GM19043 (cell line): ENCODE measurements around the gene CCHCR1.
A peak's percentile ranks its signal among the peaks of the same experiment; 100 is the strongest.
"Not testable (repeated sequence)": the region's sequence is repeated elsewhere in the genome, so short reads cannot be mapped to it uniquely, and the experiment has no call there.

Experiments
- ATAC-seq: cut with Tn5 transposase; IDR thresholded peaks from one replicate; pipeline ENCODE4 v1.9.1; 2021; ENCODE audit warnings: low read depth; ENCODE audit not compliant: unreplicated experiment

Gene CCHCR1, protein sequence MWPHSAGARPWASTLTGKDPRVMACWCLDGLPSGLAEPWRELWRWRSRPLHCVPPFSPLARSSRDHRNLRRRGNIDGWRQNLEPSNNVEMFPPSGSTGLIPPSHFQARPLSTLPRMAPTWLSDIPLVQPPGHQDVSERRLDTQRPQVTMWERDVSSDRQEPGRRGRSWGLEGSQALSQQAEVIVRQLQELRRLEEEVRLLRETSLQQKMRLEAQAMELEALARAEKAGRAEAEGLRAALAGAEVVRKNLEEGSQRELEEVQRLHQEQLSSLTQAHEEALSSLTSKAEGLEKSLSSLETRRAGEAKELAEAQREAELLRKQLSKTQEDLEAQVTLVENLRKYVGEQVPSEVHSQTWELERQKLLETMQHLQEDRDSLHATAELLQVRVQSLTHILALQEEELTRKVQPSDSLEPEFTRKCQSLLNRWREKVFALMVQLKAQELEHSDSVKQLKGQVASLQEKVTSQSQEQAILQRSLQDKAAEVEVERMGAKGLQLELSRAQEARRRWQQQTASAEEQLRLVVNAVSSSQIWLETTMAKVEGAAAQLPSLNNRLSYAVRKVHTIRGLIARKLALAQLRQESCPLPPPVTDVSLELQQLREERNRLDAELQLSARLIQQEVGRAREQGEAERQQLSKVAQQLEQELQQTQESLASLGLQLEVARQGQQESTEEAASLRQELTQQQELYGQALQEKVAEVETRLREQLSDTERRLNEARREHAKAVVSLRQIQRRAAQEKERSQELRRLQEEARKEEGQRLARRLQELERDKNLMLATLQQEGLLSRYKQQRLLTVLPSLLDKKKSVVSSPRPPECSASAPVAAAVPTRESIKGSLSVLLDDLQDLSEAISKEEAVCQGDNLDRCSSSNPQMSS

DNA sequence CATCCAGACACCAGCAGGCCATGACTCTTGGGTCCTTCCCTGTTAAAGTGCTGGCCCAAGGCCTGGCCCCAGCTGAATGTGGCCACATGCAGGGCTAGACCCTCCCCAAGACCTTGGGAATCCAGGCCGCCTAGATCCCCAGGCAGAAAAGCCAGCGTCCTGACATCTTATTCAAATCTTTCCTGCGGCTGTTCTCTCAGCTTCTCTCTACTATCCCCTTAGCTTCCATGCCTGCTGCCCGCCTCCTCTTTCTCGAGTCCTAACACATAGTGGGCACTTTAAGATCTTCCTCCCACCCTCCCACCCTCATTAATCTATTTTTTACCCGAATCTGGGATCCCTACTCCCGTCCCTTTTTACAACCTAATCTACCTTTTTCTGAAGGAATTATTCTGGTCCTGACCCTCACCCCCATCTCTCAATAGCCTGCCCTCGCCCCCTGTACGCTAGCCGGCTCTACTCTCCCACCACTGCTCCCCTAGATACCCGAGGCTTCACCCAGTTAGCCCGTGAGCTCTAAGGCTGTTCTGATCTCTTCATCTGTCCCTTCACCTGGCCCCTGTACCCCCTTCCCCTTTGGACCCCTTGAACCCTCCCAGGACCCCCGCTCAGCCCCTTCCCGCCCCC, at the start of gene CCHCR1:
Gene CCHCR1, minus strand, starts transcription at position 290 of the 627 bp plus-strand sequence. Its CDS starts 202 bp downstream, at position 88.
- ATAC-seq = no peak

DNA sequence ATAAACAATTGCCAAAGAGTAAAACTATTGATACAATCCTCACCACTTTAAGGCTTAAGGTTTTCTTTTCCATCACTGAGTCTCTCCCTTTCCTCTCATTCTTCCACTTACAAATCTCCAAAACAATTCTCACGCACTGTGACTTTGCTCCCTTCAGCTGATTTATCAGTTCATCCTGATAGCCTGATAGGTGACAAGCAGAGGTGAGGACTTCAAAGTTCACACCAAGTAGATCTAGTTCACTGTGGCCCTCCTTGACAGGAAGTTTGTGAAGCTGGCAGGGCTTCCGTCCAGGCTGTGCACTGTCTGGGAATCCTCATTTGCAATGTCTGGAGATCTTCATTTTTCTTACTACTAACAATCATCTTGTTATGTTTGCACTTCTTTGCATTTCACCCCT, 48.0 kb upstream of the CCHCR1 start:
- ATAC-seq = no peak

DNA sequence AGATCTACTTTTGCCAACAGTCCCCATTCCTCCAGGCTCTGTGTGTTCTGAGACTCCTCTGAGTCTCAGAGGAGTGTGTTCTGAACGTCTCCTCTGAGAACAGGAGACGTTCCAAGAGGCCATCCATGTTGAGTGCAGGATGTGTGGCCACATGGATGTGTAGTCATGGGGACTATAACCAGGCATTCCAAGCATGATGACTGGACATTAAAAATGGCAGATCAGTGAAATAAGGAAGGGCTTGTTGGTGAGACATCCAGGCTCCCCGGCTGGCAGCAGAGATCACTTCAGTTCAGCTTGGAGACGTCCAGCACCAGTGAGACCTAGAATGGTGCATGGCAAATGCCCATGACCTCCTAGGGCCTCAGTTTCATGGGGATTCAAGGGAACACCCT, 47.1 kb upstream of the CCHCR1 start:
- ATAC-seq = no peak

DNA sequence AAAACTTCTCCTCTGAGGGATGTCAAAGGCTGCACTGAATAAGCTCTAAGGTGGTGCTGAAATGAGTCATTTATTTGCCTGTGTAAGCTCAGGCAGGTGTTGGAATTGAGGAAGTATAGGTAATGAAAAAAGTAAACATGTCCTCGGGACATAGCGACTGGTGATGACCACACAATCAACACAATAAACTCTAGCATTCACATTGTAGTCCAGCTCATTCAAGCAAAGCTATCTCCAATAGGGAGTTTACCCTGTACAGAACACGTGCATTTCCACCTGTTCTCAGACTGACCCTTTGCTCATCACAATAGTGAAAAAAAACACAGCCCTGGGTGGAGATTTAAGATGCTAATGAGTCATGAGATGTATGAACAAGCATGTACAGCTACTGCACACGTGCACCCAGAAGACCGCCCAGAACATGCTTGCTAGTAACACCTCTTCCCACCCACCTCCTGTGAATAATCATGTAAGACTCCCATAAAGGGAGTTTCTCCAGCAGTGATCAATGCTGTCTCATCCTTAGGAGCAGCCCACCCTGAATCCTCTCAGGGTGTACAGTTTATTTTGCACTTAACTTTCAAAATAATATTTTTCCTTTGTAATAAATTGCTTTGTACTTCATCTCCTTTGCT, 45.9 kb upstream of the CCHCR1 start:
- peak; percentile 39 for ATAC-seq

DNA sequence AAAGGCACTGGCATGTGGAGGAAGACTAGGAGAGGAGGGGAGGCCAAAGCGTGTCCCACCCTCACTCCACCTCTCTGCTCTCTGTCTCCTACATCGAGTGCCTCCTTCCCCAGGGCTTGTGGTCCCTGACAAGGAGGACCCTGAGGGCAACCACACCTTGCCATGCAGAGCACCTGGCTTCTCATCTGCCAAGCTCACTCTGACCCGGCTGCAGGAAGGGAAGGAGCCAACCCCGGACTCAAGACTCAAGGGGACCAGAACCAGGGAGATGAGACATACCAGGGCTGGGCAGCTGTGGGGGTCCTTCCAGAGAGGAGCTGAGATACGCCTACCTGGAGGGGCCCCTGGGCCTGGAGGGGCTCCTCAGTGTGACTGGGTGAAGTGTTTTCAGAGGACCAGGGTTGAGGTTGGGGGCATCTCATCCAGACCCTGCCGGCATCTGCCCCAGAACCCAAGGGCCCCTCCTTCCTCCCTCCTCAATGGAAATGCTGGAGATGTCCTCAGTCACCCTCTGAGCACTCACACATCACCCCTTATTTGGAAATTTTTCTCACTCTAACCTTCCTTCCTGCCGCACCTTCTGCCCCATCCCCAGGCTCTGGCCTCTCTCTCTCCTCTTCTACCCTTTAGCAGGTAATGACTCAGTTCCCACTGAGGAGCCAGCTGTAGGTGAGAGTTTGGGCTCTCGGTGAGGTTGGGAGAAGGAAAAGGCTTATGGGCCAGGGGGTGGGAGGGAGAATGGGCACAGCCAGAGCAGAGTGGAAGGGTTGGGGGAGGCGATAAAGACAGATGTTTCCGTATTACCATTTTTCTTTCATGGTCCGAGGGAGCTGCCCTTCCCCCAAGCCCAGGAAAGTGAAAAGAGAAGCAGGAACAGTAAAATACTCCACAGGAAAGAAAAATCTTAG, 44.9 kb upstream of the CCHCR1 start:
- no peak for ATAC-seq

DNA sequence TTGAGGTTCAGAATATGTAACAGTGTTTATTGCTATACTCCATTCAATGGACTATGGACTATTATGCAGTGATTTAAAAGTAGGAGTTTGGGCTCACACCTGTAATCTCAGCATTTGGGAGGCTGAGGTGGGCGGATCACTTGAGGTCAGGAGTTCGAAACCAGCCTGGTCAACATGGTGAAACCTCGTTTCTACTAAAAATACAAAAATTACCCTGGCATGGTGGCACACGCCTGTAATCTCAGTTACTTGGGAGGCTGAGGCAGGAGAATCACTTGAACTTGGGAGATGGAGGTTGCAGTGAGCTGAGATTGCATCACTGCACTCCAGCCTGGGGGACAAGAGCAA, 41.5 kb upstream of the CCHCR1 start:
- ATAC-seq = not testable (repeated sequence)

DNA sequence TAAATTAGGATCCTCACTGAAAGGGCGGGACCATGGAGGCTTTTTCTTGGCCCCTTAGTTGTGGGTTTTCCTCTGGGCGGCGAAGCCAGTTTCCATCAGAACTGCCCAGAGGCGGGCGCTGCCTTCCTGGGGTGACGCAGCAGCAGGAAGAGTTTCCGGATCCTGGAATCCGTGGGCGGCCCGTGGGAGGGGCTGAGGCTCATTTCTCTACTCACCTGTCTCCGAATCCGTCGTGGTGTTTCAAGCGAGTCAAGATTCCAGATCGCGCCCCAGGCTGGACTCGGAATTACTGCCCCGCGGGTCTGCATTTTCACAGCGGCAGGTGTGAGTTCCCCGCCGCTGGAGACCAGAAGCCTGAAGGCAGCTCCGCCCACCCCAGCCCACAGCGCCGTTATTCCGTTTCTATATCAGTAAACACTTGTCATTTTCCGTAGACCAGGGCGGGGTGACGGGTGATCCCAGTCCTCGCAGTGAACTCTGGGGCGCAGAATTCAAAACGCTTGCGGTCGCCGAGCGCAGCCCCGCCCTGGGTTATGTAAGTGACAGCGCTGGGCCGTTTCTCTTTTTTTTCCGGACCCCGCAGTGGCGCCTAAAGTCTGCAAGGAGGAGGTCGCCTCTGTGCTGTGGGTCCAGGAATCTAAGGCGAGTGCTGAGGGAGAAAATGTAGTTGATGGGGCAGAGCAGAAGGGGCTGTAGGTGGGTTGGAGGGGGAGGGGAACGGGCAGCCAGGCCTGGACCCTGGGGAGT, 40.1 kb upstream of the CCHCR1 start:
- peak; percentile 58 for ATAC-seq

DNA sequence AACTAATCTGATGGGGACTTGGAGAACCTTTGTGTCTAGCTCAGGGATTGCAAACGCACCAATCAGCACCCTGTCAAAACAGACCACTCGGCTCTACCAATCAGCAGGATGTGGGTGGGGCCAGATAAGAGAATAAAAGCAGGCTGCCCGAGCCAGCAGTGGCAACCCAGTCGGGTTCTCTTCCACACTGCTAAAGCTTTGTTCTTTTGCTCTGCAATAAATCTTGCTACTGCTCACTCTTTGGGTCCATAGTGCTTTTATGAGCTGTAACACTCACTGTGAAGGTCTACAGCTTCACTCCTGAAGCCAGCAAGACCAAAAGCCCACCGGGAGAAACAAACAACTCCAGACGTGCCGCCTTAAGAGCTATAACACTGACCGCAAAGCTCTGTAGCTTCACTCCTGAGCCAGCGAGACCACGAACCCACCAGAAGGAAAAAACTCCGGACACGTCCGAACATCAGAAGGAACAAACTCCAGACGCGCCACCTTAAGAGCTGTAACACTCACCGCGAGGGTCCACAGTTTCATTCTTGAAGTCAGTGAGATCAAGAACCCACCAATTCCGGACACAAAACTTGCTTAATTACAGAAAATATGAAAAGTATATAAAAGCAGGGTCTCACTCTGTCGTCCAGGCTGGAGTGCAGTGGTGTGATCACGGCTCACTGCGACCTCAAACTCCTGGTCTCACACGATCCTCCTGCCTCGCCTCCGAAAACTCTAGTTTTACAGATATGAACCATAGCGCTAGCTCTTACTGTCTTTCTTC, 38.8 kb upstream of the CCHCR1 start:
- ATAC-seq = not testable (repeated sequence)

DNA sequence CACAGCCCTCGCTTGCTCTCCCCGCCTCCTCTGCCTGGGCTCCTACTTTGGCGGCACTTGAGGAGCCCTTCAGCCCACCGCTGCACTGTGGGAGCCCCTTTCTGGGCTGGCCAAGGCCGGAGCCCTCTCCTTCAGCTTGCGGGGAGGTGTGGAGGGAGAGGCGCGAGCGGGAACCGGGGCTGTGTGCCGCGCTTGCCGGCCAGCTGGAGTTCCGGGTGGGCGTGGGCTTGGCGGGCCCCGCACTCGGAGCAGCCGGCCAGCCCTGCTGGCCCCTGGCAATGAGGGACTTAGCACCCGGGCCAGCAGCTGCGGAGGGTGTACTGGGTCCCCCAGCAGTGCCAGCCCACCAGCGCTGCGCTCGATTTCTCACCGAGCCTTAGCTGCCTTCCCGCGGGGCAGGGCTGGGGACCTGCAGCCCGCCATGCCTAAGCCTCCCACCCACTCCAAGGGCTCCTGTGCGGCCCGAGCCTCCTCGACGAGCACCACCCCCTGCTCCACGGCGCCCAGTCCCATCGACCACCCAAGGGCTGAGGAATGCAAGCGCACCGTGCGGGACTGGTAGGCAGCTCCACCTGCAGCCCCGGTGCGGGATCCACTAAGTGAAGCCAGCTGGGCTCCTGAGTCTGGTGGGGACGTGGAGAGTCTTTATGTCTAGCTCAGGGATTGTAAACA, 37.8 kb upstream of the CCHCR1 start:
- ATAC-seq = not testable (repeated sequence)

DNA sequence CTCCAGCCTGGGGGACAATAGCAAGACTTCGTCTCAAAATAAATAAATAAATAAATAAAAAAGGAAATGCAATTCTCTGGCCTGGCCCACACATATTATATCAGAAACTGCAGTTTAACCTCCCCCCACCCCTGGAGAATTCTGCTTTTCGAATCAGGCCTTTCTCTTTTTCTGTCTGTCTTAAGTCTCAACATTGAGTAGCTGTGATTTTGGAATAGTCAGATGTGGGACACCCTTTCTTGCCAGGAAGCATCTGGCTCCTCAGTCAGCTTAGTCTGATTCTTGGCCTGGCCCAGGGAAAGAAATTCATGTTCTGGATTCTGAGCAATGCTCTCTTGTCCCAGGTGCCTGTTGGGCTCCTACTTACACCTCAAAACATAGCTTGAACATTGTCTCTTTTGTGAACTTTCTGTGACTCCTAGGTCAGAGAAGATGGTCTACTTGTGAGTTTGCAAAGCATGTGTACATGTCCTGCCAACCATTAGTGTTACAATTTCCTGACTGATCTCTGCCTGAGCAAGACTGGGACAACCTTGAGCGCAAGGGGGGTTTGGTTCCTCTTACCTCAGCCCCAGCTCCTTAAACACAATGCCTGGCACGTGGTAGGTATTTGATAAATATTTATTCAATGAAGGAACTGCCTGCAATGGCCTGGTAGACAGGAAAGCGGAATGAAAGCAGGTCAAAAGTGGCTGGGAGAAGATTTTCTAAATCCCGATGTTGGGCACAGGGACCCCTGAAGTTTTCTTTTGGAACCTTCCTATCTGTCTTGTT, 36.6 kb upstream of the CCHCR1 start:
- ATAC-seq = no peak

DNA sequence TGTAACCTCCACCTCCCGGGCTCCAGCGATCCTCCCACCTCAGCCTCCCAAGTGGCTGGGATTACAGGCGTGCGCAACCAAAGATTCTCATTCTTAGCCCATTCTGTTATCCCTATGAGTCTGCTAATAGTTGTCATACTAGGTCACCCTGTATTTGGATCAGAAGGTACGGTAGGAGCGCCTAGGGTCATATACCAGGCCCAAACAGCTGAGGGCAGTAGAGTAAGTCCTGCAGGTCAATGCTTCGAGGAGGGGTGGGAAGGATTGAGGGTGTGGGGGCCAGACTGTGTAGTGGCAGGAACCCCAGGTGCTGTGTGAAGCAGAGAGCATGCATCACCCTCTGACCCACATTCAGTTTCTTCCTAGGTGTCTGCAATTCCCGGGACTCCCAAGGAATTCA, 35.6 kb upstream of the CCHCR1 start:
- no peak for ATAC-seq

DNA sequence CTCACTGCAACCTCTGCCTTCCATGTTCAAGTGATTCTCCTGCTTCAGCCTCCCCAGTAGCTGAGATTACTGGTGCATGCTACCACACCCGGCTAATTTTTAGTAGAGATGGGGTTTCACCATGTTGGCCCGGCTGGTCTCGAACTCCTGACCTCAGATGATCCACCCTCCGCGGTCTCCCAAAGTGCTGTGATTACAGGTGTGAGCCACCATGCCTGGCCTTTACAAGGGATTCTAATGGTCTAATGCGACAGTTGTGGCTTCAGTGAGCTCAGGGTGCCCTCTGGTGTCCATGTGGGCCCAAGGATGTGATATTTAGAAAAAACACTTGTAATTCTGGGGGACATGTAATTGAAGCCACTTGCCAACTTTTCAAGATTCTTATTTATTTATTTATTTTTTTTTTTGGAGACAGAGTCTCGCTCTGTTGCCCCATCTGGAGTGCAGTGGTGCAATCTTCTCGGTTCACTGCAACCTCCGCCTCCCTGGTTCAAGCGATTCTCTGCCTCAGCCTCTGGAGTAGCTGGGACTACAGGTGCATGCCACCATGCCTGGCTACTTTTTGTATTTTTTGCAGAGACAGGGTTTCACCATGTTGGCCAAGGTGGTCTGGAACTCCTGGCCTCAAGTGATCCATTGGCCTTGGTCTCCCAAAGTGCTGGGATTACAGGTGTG, 35.0 kb upstream of the CCHCR1 start:
- not testable (repeated sequence) for ATAC-seq

DNA sequence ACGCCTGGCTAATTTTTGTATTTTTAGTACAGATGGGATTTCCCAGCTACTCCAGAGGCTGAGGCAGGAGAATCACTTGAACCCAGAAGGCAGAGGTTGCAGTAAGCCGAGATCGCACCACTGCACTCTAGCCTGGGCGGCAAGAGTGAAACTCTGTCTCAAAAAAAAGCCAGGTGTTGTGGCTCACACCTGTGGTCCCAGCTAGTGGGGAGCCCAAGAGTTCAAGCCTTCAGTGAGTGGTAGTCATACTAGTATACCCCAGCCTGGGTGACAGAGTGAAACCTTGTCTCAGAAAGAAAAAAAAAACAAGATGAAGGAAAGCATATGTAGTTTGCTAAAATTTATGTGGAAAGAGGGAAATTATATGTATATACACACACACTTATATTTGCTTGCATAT, 32.9 kb upstream of the CCHCR1 start:
- no peak for ATAC-seq

DNA sequence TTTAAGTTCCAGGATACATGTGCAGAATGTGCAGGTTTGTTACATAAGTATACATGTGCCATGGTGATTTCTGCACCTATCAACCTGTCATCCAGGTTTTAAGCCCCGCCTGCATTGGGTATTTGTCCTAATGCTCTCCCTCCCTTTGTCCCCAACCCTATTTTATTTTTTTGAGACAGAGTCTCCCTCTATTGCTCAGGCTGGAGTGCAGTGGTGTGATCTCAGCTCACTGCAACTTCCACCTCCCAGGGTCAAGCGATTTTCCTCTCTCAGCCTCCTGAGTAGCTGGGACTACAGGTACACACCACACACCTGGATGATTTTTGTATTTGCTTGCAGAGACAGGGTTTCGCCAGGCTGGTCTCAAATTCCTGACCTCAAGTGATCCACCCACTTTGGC, 31.6 kb upstream of the CCHCR1 start:
- ATAC-seq = not testable (repeated sequence)

DNA sequence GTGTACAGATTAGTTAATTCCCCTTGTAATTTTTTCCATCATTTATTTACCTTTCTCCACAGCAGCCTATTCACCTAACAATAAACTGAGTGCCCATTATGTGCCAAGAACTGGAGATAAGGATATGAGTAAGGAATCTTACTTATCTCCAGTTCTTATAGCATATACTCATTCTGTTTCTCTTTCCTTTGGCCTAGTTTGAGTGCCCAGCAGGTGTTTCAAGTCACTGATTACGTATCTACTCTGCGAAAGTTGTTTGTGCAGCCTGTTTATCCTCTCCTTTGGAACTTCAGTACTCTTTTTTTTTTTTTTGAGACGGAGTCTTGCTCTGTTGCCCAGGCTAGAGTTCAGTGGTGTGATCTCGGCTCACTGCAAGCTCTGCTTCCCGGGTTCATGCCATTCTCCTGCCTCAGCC, 30.2 kb upstream of the CCHCR1 start:
- no peak for ATAC-seq

DNA sequence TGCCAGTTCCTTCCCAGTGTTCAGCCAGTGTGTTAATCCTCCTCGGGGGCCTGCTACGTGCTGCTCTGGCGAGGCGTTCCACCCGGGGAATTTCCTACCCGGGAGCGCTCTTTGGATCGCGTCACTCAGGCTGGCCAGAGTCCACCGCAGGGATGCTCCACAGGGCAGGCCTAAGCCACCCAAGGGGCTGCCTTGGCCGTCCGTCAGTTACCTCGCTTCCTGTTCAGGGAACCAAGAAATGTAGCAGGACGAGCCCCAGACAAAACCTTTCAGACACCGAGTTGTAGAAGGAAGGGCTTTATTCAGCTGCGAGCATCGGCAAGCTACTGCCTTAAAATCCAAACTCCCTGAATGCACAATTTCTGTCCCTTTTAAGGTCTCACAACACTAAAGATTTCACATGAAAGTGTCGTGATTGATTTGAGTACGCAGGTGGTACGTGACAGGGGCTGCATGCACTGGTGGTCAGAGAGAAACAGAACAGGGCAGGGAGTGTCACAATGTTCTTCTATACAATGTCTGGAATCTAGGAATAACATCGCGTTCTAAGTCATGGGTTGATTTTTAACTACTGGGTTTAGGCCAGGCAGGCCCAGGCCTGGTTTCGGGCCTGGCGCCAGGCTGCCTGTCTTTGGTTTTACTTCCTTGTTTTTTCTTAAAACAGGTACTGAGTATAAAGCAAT, 28.6 kb upstream of the CCHCR1 start:
- no peak for ATAC-seq
